Embryonic facial prominence (tissue), 1 donor: ENCODE results near the gene PCDH20.
"Not testable (repeated sequence)": the region's sequence is repeated elsewhere in the genome, so short reads cannot be mapped to it uniquely, and the experiment has no call there.

Experiments
- DNase-seq: peaks from one replicate; pipeline ENCODE4 v3.0.0-alpha.2; 2016; ENCODE audit errors: extremely low spot score

The PCDH20 gene, protein sequence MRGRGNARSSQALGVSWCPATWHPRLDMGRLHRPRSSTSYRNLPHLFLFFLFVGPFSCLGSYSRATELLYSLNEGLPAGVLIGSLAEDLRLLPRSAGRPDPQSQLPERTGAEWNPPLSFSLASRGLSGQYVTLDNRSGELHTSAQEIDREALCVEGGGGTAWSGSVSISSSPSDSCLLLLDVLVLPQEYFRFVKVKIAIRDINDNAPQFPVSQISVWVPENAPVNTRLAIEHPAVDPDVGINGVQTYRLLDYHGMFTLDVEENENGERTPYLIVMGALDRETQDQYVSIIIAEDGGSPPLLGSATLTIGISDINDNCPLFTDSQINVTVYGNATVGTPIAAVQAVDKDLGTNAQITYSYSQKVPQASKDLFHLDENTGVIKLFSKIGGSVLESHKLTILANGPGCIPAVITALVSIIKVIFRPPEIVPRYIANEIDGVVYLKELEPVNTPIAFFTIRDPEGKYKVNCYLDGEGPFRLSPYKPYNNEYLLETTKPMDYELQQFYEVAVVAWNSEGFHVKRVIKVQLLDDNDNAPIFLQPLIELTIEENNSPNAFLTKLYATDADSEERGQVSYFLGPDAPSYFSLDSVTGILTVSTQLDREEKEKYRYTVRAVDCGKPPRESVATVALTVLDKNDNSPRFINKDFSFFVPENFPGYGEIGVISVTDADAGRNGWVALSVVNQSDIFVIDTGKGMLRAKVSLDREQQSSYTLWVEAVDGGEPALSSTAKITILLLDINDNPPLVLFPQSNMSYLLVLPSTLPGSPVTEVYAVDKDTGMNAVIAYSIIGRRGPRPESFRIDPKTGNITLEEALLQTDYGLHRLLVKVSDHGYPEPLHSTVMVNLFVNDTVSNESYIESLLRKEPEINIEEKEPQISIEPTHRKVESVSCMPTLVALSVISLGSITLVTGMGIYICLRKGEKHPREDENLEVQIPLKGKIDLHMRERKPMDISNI

DNA sequence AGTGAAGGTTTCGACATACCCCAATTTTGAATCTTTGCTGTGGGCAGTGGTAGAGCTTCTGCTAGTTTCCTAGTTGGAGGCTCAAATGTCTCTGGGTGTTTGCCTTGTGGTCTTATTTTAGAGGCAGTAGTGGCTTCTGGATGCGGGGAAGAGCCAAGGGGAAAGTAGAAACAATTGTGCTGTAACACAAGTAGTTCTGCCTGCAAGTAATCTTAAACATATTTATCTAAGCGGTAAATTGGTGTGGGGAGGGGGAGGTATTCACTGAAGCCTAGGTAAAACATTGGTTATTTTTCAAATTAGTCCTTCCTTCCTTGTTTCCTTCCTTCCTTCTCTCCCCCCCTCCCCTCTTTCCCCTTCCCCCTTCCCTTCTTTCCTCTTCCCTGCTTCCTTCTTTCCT is at the start of gene PCDH20:
PCDH20 (minus strand) TSS at position 101 of the 400 bp plus-strand sequence. CDS start 691 bp downstream, outside the sequence.
- no peak for DNase-seq

DNA sequence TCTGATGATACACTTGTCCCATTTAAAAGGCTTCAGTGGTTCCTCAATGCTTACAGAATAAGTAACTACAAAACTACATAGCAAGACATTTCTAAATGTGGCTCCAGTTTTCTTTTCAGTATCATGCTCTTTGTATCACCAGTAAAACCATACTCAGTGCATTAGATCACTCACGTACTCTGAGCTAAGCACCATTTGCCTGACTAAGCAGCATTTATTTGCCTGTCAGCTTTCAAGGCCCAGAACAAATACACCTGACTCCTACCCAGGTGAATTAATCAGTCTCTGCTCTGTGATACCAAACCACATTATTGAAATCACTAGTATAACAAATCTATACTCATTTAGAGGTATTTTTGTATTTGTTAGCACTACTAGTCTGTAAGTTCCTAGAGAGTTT is 47.4 kb upstream of the PCDH20 start:
- DNase-seq: no peak

DNA sequence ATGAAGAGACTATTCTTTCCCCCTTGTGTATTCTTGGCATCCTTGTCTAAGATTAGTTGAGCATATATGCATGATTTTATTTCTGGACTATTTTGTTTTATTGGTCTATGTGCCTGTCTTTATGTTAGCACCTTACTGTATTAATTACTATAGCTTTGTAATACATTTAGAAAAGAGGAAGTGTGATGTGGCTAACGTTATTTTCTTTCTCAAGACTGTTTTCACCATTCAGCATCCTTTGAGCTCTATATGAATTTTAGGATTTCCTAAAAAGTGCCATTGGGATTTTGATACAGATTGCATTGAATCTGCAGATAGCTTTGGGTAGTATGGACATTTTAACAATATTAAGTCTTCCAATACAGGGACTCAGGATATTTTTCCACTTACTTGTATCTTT is 37.5 kb upstream of the PCDH20 start:
- DNase-seq: no peak

DNA sequence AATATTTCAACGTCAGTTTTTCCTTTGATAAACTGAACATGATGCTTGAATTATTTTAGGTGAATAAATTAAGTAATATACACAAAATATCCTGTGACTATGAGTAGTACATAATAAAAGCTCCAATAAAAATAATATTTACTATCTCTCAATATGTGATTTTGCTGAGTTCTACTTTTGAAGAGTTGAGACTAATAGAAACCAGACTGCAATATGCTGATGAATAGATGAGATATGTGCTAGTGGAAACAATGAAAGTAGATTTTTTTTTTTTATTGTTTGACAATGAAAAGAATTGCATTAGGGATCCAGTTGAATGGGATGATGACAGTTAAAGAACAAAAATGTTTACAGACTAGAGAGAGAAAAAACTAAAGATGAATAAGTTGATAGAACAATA is 16.4 kb upstream of the PCDH20 start:
- no peak for DNase-seq

DNA sequence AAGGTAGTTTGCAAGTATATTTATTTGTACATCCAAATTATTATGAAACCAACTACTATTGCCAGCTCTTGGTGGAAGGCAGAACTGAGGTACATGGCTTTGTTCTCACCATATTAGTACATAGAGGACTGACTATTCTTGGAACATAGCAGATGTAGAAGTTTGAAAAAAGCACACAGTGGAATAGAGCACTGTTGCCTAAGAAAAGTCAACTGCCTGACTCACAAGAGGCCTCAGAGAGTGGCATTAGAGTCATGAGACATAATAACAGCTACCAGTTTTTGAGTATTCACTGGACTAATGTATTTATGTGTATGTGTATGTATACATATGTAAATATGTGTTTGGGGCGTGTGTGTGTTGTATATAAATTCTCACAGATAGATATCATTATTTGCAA is 8.3 kb upstream of the PCDH20 start:
- no peak for DNase-seq

DNA sequence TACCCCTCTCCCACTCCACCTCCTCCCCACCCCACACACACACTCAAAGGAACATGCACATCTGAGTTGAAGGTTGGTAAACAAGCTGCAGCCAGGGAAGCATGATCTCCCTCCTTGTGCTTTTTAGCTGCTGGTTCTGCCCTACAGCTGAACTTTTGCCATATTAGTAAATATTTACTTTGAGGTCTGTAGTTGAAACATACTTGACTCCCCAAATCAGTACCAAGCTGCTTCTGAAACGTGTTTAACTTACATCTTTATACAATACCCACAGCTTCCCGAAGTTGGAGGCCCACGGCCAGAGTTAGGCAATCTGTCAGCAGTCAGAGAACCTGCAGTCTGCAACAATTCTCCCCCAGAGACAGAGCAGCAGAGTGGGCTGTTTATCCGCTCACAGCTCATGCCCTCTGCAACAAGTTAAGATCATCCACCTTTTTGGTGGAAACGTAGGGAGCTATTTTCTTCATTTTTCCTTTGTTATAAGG is 1.5 kb upstream of the PCDH20 start:
- DNase-seq: no peak

DNA sequence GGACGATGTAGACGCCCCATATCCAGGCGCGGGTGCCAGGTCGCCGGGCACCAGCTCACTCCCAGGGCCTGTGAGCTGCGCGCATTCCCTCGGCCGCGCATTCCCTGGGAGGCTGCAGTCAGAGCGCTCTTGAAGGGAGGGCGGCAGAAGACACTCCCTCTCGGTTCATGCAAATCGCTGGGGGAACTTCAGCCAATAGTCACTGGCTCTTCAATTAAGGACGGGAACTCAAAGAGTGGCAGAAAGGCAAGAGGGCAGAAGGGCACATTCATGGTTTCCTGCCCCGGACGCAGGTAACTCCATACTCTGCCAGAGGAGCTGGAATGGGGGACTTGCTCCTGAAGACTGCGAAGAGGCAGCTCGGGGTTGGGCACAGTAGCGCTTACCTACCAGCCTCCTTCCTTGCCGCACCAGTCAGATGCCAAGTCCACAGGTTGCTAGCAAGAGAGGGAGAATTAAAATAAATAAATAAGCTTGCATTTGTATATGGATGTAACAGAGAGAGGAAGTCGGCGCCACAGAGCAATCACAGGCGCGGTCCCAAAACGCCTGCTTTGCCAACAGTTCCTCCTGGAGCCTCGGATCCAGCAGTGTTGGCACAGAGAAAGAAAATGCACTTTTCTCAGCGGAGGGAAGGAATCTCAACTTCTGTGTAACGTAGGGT is 459 bp downstream of the PCDH20 start:
- peak; percentile 36 for DNase-seq

DNA sequence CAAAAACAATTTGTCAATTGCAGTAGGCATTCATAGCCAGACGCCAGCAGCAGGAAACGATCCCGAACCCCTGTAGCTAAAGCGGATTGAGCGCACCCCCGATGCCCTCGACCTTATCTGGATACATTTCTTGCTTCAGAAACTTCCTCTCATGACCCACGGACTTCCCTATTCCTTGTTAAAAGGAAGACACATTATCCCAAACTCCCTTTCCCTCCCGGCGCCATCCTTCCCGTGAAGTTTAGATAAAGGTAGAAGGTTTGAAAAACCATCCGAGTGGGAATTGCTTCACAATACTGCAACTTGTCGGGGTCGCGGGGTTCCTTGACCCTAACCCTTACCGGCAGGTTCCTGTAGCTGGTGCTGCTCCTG is 977 bp downstream of the PCDH20 start:
- DNase-seq: no peak

DNA sequence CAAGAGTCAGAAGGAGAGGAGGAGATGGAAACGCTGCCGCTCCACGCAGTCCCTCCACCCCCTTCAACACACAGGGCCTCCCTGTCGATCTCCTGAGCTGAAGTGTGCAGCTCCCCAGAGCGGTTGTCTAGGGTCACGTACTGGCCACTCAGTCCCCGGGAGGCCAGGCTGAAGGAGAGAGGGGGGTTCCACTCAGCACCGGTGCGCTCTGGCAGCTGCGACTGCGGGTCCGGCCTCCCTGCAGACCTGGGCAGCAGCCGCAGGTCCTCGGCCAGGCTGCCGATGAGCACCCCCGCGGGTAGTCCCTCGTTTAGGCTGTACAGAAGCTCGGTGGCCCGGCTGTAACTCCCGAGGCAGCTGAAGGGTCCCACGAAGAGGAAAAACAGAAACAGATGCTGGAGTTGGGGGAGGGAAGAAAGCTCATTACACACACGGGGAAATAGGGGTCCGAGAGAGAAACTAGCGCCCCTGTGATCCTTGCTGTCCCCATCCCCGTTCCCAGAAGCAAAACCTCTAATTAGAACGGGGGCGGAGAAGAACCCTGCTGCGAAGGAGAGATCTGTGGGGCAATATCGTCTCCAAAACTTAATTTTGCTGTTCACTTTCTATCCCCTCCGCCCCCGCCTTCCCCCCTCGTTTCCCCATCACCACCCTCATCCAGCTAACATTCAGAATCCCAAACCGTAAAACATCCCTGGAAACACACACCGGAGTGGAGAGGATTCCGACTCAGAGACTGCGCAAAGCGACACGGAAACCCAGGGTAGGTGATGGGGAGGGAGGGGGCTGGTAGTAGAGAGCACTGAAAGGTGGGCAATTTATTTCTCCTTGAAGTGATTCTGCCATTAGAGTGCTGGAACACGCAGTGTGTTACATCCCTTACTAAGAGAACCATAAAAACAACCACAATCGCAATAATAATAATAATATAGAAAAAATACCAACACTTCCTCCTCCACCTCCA is 1.8 kb downstream of the PCDH20 start:
- no peak for DNase-seq

DNA sequence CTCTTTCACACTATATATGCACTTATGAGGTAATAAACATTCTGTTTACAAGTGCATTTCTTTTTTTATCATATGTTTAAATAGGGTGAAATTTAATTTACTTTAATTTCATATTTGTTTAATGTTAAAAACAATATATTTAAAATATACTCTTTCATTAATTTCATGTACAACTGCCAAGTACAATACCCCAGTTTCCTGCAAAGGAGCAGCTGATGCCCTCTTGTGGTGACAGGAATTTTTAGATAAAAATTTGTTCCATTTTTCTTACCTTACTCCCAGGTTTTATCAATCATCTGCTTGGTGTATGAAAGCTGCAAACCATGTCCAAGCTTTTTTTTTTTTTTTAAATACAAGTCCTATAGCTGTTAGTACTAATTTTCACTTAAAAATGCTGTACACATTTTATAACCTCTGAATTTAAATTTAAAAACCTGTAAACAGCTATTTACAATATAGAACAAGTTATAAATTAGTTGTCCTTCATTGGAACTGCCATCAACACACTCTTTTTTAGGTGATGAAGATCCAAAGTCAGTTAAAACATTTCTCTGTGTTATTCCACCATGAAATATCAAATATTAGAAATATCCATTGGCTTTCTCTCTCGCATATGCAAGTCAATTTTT is 4.9 kb downstream of the PCDH20 start:
- no peak for DNase-seq

DNA sequence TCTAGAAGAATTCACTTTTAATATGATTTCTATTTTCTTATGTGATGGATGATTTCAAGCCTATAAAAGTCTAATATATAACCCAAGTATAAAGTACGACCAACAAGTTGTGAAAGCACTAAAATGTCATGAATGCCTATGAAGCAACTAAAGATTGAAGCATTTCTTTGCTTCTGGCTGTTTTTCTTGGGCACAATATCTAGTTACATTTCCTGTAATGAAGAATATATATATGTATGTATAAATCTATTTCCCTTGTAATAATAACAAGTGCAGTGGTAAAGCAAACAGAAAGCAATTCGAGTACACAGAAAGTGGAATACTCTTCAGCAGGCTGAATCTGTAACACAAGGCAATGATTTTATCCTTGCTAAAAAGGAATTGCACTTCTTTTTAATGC is 5.4 kb downstream of the PCDH20 start:
- no peak for DNase-seq

DNA sequence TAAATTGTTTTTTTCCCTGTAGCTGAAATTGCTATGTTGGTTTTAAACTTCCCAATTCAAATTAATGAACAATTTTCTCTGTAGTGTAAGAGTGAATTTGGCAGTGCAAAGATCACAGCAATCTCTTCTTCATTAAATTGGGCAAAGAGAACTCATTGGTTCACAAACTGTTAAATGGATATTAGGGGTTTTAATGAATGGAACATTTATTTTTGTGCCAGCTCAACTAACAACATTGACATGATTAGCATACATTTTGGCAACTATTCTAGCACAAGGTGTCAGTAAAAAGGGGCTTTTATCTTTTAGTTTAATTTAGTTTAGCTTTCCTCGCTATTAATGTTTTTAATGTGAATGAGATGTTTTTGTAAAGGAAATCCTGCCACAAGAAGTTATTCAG is 7.1 kb downstream of the PCDH20 start:
- DNase-seq: no peak

DNA sequence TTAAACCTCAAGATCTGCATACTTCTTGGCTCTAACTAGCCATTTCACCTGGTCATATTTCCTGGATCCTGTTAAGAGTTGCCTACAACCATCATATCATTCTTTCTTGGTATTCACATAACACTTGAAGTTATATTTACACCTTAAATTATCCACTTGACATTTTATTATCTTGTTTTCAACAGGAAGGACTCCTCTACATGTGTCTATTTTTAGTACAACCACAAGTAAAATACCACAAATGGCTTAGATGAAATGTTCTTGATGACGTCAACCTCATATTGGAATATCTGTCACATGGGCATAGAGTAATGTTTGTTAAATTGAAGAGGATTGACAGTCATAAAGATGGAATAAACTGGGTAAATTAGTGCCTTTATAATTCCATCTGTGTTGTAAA is 9.4 kb downstream of the PCDH20 start:
- no peak for DNase-seq

DNA sequence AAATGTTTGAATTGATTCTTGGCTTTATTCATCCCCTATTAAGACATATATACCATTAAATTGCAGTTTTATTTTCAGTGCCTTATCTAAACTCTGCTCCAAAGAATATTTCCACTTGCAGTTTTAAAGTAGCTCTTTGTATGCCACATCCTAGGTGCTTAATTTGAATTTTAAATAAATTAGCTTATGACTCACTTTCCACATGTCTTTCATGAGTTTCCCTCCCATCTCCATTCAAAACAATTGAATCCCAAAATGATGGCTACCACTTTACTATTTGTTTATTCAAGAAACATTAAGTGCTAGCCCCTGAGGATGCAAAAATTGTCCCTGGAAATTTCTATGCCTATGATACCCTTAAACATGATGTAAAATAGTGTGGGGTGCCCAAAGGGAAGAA is 19.5 kb downstream of the PCDH20 start:
- DNase-seq: no peak

DNA sequence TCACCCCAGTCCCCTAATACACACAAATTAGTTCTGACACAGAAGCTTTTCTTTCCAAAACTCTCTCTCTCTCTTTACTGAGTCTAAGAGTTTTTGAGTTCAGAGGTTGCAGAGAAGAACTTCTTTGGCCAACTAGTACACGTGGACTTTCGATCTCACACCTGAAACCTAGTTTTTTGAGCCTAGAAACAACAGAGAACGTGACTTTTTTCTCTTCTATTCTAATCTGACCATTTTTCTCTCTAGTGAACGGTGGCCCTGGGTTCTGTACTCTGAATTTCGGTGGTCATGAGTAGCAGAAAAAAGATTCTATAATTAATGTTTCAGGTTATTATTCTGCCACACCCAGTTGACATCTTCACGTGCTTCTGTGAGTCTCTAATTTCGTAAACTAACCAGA is 24.2 kb downstream of the PCDH20 start:
- DNase-seq: no peak

DNA sequence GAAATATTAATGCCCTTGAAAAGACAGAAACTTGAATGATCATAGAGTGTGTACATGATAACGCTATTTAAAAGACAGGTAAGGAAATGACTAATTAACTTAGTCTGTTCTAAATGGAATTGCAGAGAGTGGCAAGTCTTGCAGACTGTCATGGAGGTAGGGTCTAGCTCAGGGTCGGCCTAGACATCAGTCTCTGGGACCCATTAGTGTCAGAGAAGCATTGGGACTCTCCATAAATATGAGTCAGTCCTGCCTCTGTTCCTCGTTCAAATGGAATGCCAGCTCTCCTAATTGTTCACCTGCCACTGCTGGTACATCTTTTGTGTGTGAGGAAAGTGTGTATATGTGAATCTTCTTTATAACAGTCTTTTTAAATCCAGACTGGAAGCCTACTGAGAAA is 28.0 kb downstream of the PCDH20 start:
- no peak for DNase-seq

DNA sequence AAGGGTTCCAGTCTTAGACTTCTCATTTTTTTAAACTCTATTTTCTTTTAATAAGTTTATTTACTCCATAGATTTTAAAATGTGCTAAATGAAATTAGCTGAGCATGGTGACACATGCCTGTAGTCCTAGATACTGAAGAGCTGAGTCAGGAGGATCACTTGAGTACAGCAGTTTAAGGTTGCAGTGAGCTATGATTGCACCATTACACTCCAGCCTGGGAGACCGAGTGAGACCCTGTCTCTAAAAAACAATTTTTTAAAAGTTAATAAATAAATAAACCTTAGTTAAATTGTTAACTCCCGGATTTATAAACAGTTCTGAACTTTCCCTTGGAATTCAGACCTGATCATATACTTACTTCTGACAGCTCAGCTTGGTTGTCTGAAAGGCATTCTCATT is 32.5 kb downstream of the PCDH20 start:
- DNase-seq: no peak

DNA sequence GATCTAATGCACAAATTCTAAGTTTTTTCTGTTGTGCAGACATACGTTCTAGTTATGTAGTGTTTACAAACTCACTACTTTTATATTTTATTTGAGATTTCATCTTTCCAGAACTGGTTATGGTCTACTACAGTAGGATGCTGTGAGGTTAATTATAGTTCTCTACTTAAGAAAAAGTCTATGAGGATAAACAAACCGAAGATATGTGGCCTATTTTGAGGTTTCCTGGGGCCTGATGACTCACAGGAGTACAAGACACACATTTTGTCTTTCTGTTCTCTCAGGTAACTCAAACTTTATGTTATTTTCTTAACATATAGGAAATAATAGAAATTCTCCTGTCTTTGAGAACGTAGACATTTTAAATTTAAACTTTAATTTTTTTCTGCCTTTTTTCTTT is 45.1 kb downstream of the PCDH20 start:
- DNase-seq: no peak

DNA sequence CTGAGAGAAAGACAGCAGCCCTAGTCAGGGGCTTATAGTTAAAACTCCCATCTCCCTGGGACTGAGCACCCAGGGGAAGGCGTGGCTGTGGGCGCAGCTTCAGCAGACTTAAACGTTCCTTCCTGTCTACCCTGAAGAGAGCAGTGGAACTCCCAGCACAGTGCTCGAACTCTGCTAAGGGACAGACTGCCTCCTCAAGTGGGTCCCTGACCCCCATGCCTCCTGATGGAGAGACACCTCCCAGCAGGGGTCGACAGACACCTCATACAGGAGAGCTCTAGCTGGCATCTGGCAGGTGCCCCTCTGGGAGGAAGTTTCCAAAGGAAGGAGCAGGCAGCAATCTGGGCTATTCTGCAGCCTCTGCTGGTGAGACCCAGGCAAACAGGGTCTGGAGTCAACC is 51.0 kb downstream of the PCDH20 start:
- not testable (repeated sequence) for DNase-seq

DNA sequence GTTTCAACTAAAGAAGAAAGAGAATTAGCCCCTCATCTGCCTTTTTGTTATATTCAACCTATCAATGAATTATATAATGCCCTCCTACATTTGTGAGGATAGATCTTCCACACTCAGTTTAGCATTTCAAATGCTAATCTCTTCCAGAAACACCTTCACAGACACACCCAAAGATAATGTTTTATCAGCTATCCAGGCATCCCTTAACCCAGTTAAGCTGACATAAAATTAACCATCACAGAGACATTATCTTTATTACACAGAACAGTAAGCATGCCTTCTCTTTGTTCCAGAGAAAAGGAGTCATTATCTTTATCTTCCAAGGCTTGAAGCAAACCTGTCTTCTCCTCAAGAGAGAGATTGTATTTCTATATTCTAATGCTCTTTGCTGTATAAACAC is 53.1 kb downstream of the PCDH20 start:
- no peak for DNase-seq
